Heart right ventricle (tissue), 16 donors: ENCODE data around the gene MTA1. TPM values are rescaled to one million over a fixed set of nuclear protein-coding genes. Genes with fewer than 3 reads are reported as not detected.

Experiments used
- ATAC-seq, 8 donors: fragments of 200-7000 bp; cut with Tn5 transposase; one replicate each; pipeline ENCODE4 v1.9.1; 2020; ENCODE audit warnings: mild to moderate bottlenecking in 8 of 8, moderate library complexity in 8 of 8, moderate number of reproducible peaks in 1 of 8
- DNase-seq, 2 donors: peaks; one replicate each; pipeline ENCODE4 v3.0.0-alpha.2; 2020
- H3K27ac ChIP-seq, 10 donors: fragments of 200-600 bp; sonication (generic) in 2 of 10; one replicate each; pipeline versions ENCODE4 v1.5.0 to v1.8.0; 2020 to 2022; ENCODE audit warnings: mild to moderate bottlenecking in 3 of 10
- H3K27me3 ChIP-seq, 7 donors: fragments of 200-600 bp; one replicate each; pipeline ENCODE4 v1.8.0; 2021 to 2022; ENCODE audit warnings: mild to moderate bottlenecking in 2 of 7
- H3K36me3 ChIP-seq, 9 donors: fragments of 200-600 bp; sonication (generic) in 1 of 9; one replicate each; pipeline versions ENCODE4 v1.5.0 to v1.8.0; 2020 to 2022; ENCODE audit warnings: mild to moderate bottlenecking in 2 of 9
- H3K4me1 ChIP-seq, 9 donors: fragments of 200-600 bp; sonication (generic) in 1 of 9; one replicate each; pipeline versions ENCODE4 v1.5.0 to v1.8.0; 2020 to 2022; ENCODE audit warnings: mild to moderate bottlenecking in 4 of 9
- H3K4me3 ChIP-seq, 10 donors: fragments of 200-600 bp; sonication (generic) in 2 of 10; one replicate each; pipeline versions ENCODE4 v1.5.0 to v1.8.0; 2020 to 2022; ENCODE audit warnings: mild to moderate bottlenecking in 7 of 10, moderate library complexity in 2 of 10
- H3K9me3 ChIP-seq, 11 donors: fragments of 200-600 bp in 10 of 11; sonication (generic) in 2 of 11; one replicate each; pipeline versions ENCODE4 v1.5.0 to v1.8.0; 2013 to 2022; ENCODE audit warnings: mild to moderate bottlenecking in 2 of 11, control low read depth in 1 of 11, moderate library complexity in 1 of 11
- WGBS, 2 donors: extraction: QIAGEN DNeasy Blood & Tissue Kit; methylation state at CpG; one replicate each; pipeline ENCODE4 v1.1.7; 2013; ENCODE audit warnings: inconsistent platforms in 1 of 2; 5-methylcytosine and 5-hydroxymethylcytosine counted together
- intact Hi-C, 10 donors: fragments of 100-400 bp; cut with DNase I; formaldehyde crosslinking; loops; one replicate each; pipeline versions ENCODE4 v1.11.1 to v1.14.2; 2022
- polyA plus RNA-seq, 2 donors: library from polyadenylated mRNA; stranded (reverse); fragments of 200-250 nt; gene quantifications; one replicate each; pipeline ENCODE4 v1.2.3, GENCODE V29; 2013
- total RNA-seq, 10 donors: library from RNA; stranded (reverse); fragmentation: NEBNext Ultra II Directional in 3 of 10; extraction: Animal tissue kit (Norgen Biotek cat#: 25700) in 3 of 10; gene quantifications; one replicate each; pipeline versions ENCODE4 v1.2.1 to v1.2.4, GENCODE V29; 2021 to 2023
- TF ChIP-seq, protein P1 (sequence below), 9 donors: fragments of 200-600 bp; sonication (generic) in 2 of 9; IDR thresholded peaks; one replicate each; pipeline versions ENCODE4 v1.5.0 to v1.8.0; 2021 to 2022; ENCODE audit warnings: antibody characterized with exemption in 9 of 9, mild to moderate bottlenecking in 5 of 9, moderate library complexity in 1 of 9
- donor health status: Arrhythmogenic right ventricular cardiomyopathy.
- donor health status: ischemic (EF 13 %, LVEDD 7.1; RV severe dilation, severe dysfunction).
- donor health status: healthy with polysubstance abuse.
- donor health status: DM: no; HTN: yes; CAD: no.
- donor health status: DM: no; HTN: no; CAD: no.
- donor health status: ischemic (EF 25% LVEDD 6.9; RV normal size, moderate dysfunction).
- donor health status: ischemic (EF 25% LVEDD 5.7; RV mildly dilated, moderate dysfunction).
- donor health status: healthy.
- donor health status: DM: yes; HTN: yes; CAD: no.
- donor health status: Ischemic cardiomyopathy.
- donor health status: ischemic (EF 35%, LVEDD 5.7; RV mildly dilated, moderate dysfunction).
- donor health status: nonischemic (EF 11% LVEDD 7.7; RV severe dilation, severe dysfunction).
- donor health status: DM: yes; HTN: yes; CAD: no.
- donor health status: PGD.
- donor health status: ischemic (EF 29% LVEDD 5.4; RV normal size, mild dysfunction).
- donor health status: nonischemic (EF 23%, LVEDD 6.1; RV moderate dilation, normal function).

The MTA1 gene
- total and polyA plus RNA-seq, 12 donors = 94.4 to 250 (median 133) TPM

DNA sequence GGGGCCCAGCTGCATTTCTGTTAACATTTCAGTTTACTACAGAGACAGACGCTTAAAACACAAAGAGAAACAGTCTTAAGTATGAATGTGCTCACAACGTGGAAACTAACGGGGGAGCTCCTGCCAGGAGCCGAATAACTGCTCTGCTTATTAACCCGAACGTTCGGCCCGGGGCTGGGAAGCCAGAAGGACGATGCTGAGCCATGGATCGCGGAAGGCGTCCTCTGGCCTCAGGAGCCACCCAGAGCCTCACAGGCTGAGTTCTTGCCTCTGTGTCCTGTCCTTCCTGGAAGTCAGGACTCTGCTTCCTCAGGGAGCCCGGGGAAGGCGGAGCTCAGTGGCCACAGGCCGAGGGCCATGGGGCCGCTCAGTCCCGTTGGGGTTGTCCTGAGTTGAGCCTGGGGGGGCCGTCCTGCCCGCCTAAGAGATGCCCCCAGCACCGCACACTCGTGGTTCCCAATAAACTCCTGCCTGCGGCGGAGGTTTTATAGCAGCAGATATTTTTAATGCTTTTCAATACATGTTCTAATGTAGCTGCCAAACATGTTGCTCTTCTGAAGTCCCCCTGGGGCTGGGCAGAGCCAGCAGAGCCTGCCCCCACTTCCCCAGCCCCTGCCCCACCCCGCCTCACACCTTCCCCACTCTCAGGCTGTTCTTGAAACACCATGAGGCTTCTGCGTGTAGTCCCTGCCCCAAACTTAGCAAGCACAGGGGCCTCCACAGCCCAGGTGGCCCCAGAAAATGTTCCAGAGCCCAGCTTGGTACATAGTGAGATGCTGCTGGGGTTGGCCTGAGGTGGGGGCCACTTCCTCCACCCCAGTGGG lies 24.7 kb upstream of the MTA1 start:
- TF ChIP-seq, protein P1, sequence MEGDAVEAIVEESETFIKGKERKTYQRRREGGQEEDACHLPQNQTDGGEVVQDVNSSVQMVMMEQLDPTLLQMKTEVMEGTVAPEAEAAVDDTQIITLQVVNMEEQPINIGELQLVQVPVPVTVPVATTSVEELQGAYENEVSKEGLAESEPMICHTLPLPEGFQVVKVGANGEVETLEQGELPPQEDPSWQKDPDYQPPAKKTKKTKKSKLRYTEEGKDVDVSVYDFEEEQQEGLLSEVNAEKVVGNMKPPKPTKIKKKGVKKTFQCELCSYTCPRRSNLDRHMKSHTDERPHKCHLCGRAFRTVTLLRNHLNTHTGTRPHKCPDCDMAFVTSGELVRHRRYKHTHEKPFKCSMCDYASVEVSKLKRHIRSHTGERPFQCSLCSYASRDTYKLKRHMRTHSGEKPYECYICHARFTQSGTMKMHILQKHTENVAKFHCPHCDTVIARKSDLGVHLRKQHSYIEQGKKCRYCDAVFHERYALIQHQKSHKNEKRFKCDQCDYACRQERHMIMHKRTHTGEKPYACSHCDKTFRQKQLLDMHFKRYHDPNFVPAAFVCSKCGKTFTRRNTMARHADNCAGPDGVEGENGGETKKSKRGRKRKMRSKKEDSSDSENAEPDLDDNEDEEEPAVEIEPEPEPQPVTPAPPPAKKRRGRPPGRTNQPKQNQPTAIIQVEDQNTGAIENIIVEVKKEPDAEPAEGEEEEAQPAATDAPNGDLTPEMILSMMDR (IDR thresholded peaks at IDR 0.05) = no peak
- Histone ChIP-seq H3K4me3 (no peak overlapping the region), H3K4me1 (peaks cover 11 to 63% (median 20%) of the 10 kb centered on the region in 9 donors), H3K36me3 (peaks cover 0 to 36% (median 0%) of the 10 kb centered on the region in 9 donors), H3K27ac (no peak overlapping the region), H3K9me3 (no peaks in the 10 kb centered on the region), H3K27me3 (no peaks in the 10 kb centered on the region)
- 85 to 86% methylated on average over 25 of the region's 25 CpGs for WGBS, 2 donors
- intact Hi-C loops = loop anchor here in 2 of 10 donors (5.0 to 10.0 kb wide), 2 partner anchors 87 to 90 kb away; partner anchors contain the start of gene CRIP1 (in 1 of the 2)
- DNase-seq (no peak), ATAC-seq (no peak)

DNA sequence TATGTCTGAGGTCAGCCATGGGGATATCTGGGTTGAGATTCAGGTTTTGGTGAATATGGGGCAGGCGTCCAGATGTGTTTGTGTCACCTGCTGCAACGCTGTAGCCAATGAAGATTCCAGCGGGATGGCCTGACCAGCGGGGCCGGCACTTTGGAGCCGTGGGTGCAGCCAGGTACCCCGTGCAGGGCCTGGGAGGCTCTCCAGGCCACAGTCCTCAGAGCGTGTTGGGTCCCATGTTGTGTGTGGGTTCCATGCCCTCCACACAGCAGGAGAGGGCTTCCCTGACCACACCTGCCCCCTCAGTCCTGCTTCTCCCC lies 24.1 kb upstream of the MTA1 start:
- H3K9me3 ChIP-seq = no peaks in the 10 kb centered on the region
- no peaks in the 10 kb centered on the region for H3K27me3 ChIP-seq
- TF ChIP-seq, protein P1 (IDR thresholded peaks at IDR 0.05) = no peak
- H3K4me3 ChIP-seq = no peak overlapping the region
- ATAC-seq = no peak
- no peak overlapping the region for H3K27ac ChIP-seq
- intact Hi-C loops = loop anchor here in 2 of 10 donors (5.0 to 10.0 kb wide), 2 partner anchors 87 to 89 kb away; partner anchors contain the start of gene CRIP1 (in 1 of the 2)
- peaks cover 0 to 38% (median 0%) of the 10 kb centered on the region in 9 donors for H3K36me3 ChIP-seq
- 94 to 97% methylated on average over 8 of the region's 8 CpGs for WGBS, 2 donors
- no peak for DNase-seq
- H3K4me1 ChIP-seq = peaks cover 11 to 59% (median 24%) of the 10 kb centered on the region in 9 donors

DNA sequence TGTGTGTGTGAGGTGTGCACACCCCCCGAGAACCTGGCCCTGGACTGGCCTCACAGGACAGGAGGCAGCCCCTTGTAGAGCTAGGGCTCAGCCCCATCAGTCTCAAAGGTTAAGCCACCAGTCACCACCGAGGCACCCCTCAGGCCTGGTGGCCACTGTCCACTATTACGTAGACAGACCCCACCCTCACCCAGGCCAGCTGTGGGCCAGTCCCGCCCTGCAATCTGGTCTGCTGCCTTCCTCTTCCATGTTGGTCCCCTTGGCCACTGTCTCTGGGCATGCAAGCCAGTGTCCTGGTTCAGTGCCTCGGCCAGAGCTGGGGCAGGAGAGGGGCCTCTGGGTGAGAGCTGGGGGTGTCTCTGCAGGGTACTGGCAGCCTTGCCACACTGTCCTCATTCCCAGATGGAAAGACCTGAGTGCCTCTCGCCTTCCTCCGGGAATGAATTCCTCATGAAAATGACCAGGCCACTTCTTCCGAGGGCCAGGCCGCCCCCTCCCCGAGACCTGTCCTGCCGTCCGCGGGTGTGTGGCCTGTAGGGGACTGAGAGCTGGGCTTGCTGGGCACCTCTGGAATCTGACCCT lies 22.2 kb upstream of the MTA1 start:
- Histone ChIP-seq H3K36me3 (peaks cover 0 to 37% (median 5%) of the 10 kb centered on the region in 9 donors), H3K9me3 (peaks cover 0 to 11% (median 0%) of the 10 kb centered on the region in 11 donors), H3K4me3 (peak overlapping the region in 9 of 10 donors; percentile 58 to 93 (median 84)), H3K4me1 (peaks cover 11 to 53% (median 24%) of the 10 kb centered on the region in 9 donors), H3K27me3 (no peaks in the 10 kb centered on the region), H3K27ac (peak overlapping the region; percentile 85 to 98 (median 96))
- intact Hi-C loops = loop anchor here in 2 of 10 donors (5.0 to 10.0 kb wide), 2 partner anchors 85 to 87 kb away; partner anchors contain the start of gene CRIP1 (in 1 of the 2)
- DNase-seq (peak in 1 of 2 donors; percentile 21), ATAC-seq (peak in 2 of 8 donors; percentile 0 to 1)
- TF ChIP-seq, protein P1 (IDR thresholded peaks at IDR 0.05) = no peak
- 80 to 81% methylated on average over 13 of the region's 13 CpGs for WGBS, 2 donors

DNA sequence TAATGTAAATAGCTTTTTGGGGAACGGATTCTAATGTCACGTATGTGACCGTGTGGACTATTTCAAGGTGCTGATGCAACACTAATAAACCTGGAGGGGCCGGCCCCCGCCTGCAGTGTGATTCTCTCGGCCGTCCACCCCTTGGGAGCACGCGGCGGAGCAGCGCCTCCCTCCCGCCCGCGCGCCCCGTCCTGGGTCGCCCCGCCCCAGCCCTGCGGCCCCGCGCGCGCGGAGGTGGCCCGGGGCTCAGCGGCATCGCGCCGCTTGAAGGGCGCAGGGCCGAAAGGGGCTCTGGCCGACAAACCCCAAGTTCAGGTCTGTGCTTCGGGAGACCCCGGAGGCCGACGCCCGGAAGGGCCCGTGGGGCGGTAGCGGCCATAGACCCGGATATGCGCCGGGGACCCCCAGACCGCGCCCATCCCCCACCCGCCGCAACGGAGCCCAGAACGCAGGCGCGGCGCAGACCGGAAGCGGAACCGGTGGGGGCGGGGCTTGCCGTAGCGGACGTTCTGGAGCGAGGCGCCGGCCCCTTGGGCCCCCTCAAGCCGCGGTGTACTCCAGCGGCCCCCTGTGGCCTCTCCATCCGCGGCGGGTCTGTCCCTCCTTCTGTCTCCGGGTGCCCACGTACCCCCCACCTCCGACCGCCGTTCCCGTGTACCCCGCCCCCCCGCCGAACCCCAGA lies 21.4 kb upstream of the MTA1 start, which contains the start of gene TEX22:
Gene TEX22 (plus strand): TSS at position 495 of the 682 bp plus-strand sequence. CDS start 803 bp downstream, outside the sequence.
- intact Hi-C loops = loop anchor here in 2 of 10 donors (5.0 to 10.0 kb wide), 2 partner anchors 84 to 87 kb away; partner anchors contain the start of gene CRIP1 (in 1 of the 2)
- TF ChIP-seq, protein P1 (IDR thresholded peaks at IDR 0.05) = peak in 7 of 9 donors; percentile 22 to 59 (median 33)
- 1% methylated on average over 49 to 77 of the region's 77 CpGs for WGBS, 2 donors
- peak within 1 kb of the TSS; percentile 58 to 94 (median 84) for H3K4me3 ChIP-seq
- peaks cover 0 to 30% (median 5%) of the 10 kb centered on the region in 9 donors for H3K36me3 ChIP-seq
- peaks cover 11 to 51% (median 24%) of the 10 kb centered on the region in 9 donors for H3K4me1 ChIP-seq
- DNase-seq = peak; percentile 94 to 96
- H3K27ac ChIP-seq = peak within 1 kb of the TSS; percentile 85 to 98 (median 96)
- peaks cover 0 to 11% (median 0%) of the 10 kb centered on the region in 11 donors for H3K9me3 ChIP-seq
- no peaks in the 10 kb centered on the region for H3K27me3 ChIP-seq
- ATAC-seq = peak; percentile 90 to 95 (median 92)
